ENCODE data around the gene TRIP13. TPM values are rescaled to one million over a fixed set of nuclear protein-coding genes. Genes with fewer than 3 reads are reported as not detected.
"Not testable (repeated sequence)": the region's sequence is repeated elsewhere in the genome, so short reads cannot be mapped to it uniquely, and the experiment has no call there.

Gene TRIP13, protein sequence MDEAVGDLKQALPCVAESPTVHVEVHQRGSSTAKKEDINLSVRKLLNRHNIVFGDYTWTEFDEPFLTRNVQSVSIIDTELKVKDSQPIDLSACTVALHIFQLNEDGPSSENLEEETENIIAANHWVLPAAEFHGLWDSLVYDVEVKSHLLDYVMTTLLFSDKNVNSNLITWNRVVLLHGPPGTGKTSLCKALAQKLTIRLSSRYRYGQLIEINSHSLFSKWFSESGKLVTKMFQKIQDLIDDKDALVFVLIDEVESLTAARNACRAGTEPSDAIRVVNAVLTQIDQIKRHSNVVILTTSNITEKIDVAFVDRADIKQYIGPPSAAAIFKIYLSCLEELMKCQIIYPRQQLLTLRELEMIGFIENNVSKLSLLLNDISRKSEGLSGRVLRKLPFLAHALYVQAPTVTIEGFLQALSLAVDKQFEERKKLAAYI
- total RNA-seq (2014; rRNA removed; shearing (Covaris generic)): 60.3 and 63.0 TPM in 2 replicates

DNA sequence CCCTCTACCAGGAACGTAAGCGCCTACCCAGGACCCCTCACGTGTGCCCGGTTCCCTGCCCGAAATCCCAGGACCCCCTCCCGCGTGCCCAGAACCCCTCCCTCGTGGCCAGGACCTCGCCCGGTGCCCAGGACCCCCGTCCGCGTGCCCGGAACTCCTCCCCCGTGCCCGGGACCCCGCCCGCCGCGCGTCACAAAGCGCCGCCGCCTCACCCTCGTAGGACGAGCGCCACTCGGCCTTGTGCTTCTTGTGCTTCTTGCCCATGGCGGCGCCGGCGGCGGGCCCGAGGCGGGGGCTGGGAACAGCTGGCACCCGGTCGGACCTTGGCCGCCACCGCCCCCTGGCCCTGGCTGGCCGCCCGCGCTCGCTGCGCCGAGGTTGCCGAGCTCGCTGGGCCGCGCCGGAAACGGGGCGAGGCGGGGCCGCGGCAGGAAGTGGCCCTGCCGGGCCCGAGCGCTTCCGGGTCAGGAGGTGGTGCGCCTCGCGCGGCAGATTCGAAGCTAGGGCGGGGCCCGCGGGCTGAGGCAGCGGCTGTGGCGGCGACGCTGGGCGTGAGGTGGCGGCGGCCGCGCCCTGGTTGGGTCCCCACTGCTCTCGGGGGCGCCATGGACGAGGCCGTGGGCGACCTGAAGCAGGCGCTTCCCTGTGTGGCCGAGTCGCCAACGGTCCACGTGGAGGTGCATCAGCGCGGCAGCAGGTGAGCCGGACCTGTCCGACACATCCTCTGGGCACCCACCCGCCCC is at the start of gene TRIP13, which contains the start of gene BRD9:
Gene TRIP13, plus strand, starts transcription at position 491 of the 743 bp plus-strand sequence. Its CDS starts 115 bp downstream, at position 606.
Gene BRD9, minus strand, starts transcription at position 408 of the 743 bp plus-strand sequence. Its CDS starts 144 bp downstream, at position 264.
- Histone ChIP-seq H3K27me3 (ENCODE audit: control insufficient read depth, insufficient read depth, low read length) (no peaks in the 10 kb centered on the region), H3K36me3 (replicated peaks; ENCODE audit: control insufficient read depth, insufficient read depth, low read length) (peaks cover 45% of the 10 kb centered on the region), H3K4me3 (ENCODE audit: insufficient read depth, low read depth, low read length) (peak within 1 kb of the TSS; percentile 92)
- peak; percentile 99 for DNase-seq

DNA sequence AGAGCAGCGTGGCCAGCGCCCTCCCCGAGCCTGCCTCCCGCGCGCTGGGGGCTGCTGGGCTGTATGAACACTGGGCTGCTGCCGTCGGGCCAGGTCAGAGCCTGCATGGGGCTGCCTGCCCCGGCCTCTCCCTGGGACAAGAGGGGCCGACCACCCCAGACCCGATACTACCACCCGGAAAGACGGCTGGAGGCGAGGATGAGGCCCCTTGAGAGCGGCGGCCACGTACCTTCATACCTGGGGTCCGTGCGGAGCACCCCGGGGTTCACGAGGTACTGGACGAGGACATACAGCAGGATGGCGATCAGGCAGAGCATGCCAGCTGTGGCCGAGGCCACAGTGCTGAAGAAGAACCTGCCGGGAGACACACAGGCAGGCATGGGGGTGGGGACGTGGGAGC is 49.3 kb upstream of the TRIP13 start:
- H3K4me3 ChIP-seq (ENCODE audit: insufficient read depth, low read depth, low read length); DNase-seq; H3K27me3 ChIP-seq (ENCODE audit: control insufficient read depth, insufficient read depth, low read length); H3K36me3 ChIP-seq (replicated peaks; ENCODE audit: control insufficient read depth, insufficient read depth, low read length): not testable (repeated sequence)

- H3K36me3 ChIP-seq (replicated peaks; ENCODE audit: control insufficient read depth, insufficient read depth, low read length); H3K27me3 ChIP-seq (ENCODE audit: control insufficient read depth, insufficient read depth, low read length); DNase-seq; H3K4me3 ChIP-seq (ENCODE audit: insufficient read depth, low read depth, low read length): not testable (repeated sequence)
These were observed 48.8 kb upstream of the TRIP13 start for GRCh38 chr5:843926-844325.

- H3K4me3 ChIP-seq (ENCODE audit: insufficient read depth, low read depth, low read length); H3K27me3 ChIP-seq (ENCODE audit: control insufficient read depth, insufficient read depth, low read length); DNase-seq: not testable (repeated sequence)
These were observed 48.3 kb upstream of the TRIP13 start for GRCh38 chr5:844426-844825.

DNA sequence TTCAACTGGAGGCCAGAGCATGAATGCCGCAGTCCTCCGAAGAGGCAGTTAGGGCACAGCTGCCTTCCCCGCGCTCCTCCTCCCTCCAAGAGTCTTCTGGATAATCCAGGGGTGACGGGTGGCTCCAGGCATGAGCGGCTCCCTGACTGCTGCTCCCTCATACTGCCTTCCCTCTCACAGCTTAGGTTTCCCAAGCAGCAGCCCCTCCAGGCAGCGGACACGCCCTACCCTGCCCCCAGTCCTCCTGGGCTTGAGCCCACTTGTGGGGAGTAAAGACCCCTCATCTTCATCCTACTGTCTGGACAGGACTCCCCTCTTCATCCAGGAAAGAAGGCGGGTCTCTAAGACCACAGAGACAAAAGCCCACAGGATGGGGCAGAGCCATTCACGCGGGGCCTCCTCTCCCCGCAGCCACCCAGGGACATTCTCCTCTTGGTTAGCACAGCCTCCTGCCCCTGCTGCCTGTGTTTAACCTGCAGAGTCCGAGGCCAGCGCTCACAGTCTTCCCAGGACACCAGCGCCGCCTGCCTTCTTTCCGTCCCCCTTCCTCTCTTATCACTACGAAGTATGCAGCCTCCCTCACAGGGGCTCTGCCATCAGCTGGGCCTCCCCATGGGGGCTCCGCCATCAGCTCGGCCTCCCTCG is 47.5 kb upstream of the TRIP13 start:
- DNase-seq; H3K27me3 ChIP-seq (ENCODE audit: control insufficient read depth, insufficient read depth, low read length); H3K4me3 ChIP-seq (ENCODE audit: insufficient read depth, low read depth, low read length); H3K36me3 ChIP-seq (replicated peaks; ENCODE audit: control insufficient read depth, insufficient read depth, low read length): not testable (repeated sequence)

More at GRCh38 chr5:844426-844825, 48.3 kb upstream of the TRIP13 start:
- not testable (repeated sequence) for H3K36me3 ChIP-seq (replicated peaks; ENCODE audit: control insufficient read depth, insufficient read depth, low read length)

DNA sequence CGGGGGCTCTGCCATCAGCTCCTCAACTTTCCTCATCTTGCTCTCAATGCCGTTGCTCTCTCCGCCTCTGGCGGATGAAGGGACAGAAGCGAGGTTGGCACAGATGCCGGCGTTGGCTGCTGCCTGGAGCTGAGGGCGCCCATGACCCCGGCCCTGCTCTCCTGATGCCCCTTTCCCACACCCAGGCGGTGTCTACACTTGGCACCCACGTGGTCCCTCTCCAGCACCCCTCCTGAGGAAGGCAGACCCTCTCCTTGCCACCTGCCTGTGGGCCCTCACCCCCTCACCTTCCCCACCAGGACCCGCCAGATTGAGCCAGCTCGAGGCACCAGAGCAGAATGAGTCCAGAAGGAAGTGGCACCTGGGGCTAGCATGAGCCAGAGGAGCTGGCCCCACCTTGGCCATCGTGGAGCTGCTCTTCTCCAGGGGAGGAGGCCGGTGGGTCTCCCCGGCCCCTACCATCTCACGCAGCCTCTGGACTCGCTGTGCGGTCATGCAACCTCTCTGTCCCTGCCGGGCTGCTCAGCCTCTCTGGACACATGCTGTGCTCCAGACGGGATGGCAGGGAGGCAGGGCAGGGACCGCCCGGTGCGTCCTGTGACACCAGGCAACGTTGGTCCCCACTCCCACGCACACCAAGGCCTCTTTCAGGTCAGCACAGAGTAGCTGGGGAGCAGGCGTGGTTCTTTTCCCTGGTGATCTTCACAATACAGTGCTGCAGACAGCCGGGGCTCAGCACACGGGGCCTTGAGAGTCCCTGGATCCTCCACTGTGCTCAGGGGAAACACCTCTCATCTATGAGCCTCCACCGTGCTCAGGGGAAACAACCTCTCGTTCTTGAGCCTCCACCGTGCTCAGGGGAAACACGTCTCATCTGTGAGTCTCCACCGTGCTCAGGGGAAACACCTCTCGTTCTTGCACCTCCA is 46.7 kb upstream of the TRIP13 start:
- DNase-seq; H3K27me3 ChIP-seq (ENCODE audit: control insufficient read depth, insufficient read depth, low read length); H3K4me3 ChIP-seq (ENCODE audit: insufficient read depth, low read depth, low read length): not testable (repeated sequence)

DNA sequence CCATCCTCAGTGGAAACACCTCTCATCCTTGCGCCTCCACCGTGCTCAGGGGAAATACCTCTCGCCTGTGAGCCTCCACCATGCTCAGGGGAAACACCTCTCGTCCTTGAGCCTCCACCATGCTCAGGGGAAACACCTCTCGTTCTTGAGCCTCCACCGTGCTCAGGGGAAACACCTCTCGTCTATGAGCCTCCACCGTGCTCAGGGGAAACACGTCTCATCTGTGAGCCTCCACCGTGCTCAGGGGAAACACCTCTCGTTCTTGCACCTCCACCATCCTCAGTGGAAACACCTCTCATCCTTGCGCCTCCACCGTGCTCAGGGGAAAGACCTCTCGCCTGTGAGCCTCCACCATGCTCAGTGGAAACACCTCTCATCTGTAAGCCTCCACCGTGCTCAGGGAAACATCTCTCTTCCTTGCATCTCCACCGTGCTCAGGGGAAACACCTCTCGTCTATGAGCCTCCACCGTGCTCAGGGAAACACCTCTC is 46.0 kb upstream of the TRIP13 start:
- H3K36me3 ChIP-seq (replicated peaks; ENCODE audit: control insufficient read depth, insufficient read depth, low read length); H3K4me3 ChIP-seq (ENCODE audit: insufficient read depth, low read depth, low read length); DNase-seq; H3K27me3 ChIP-seq (ENCODE audit: control insufficient read depth, insufficient read depth, low read length): not testable (repeated sequence)

More for the DNA sequence above, 46.7 kb upstream of the TRIP13 start:
- H3K36me3 ChIP-seq (replicated peaks; ENCODE audit: control insufficient read depth, insufficient read depth, low read length): not testable (repeated sequence)

DNA sequence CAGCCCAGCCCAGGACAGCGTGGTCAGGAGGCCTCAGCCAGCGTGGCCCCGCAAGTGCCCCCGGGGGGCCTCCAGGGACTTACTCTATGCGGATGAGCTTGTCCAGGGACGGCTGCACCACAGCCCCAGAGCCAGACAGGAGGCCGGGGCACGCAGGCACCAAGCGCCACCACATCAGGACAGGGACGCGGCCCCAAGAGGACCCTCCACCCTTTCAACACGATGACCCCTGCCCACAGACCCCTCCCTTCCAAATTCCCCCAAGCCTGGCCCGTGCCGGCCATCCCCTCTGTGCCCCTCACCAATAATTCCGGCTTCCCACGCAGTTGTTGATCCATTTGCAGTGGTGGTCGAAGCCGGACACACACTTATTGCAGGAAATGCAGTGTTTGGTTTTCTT is 45.5 kb upstream of the TRIP13 start:
- DNase-seq; H3K27me3 ChIP-seq (ENCODE audit: control insufficient read depth, insufficient read depth, low read length); H3K36me3 ChIP-seq (replicated peaks; ENCODE audit: control insufficient read depth, insufficient read depth, low read length): not testable (repeated sequence)

GRCh38 chr5:847736-848135 is 44.9 kb upstream of the TRIP13 start:
- H3K4me3 ChIP-seq (ENCODE audit: insufficient read depth, low read depth, low read length); H3K36me3 ChIP-seq (replicated peaks; ENCODE audit: control insufficient read depth, insufficient read depth, low read length); H3K27me3 ChIP-seq (ENCODE audit: control insufficient read depth, insufficient read depth, low read length); DNase-seq: not testable (repeated sequence)

More for the DNA sequence above, 45.5 kb upstream of the TRIP13 start:
- not testable (repeated sequence) for H3K4me3 ChIP-seq (ENCODE audit: insufficient read depth, low read depth, low read length)

DNA sequence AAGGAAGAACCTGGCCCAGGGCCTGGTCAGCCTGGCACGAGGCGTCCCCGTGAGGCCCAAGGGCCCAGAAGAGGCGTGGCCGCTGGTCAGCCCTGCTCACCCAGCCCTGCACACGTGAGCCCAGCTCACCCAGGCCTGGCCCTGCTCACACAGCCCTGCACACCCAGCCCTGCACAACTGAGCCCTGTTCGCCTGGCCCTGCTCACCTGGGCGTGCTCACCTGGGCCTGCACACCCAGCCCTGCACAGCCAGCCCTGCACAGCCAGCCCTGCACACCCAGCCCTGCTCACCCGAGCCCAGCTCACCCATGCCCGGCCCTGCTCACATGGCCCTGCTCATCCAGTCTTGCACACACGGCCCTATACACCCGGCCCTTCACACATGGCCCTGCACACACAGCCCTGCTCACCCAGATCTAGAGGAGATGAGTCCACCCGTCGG is 44.0 kb upstream of the TRIP13 start:
- no peaks in the 10 kb centered on the region for H3K36me3 ChIP-seq (replicated peaks; ENCODE audit: control insufficient read depth, insufficient read depth, low read length)
- no peak overlapping the region for H3K4me3 ChIP-seq (ENCODE audit: insufficient read depth, low read depth, low read length)
- no peaks in the 10 kb centered on the region for H3K27me3 ChIP-seq (ENCODE audit: control insufficient read depth, insufficient read depth, low read length)
- DNase-seq: no peak

- no peaks in the 10 kb centered on the region for H3K27me3 ChIP-seq (ENCODE audit: control insufficient read depth, insufficient read depth, low read length)
- no peaks in the 10 kb centered on the region for H3K36me3 ChIP-seq (replicated peaks; ENCODE audit: control insufficient read depth, insufficient read depth, low read length)
- no peak overlapping the region for H3K4me3 ChIP-seq (ENCODE audit: insufficient read depth, low read depth, low read length)
- peak; percentile 60 for DNase-seq
These were observed 42.9 kb upstream of the TRIP13 start for GRCh38 chr5:849651-850301.

DNA sequence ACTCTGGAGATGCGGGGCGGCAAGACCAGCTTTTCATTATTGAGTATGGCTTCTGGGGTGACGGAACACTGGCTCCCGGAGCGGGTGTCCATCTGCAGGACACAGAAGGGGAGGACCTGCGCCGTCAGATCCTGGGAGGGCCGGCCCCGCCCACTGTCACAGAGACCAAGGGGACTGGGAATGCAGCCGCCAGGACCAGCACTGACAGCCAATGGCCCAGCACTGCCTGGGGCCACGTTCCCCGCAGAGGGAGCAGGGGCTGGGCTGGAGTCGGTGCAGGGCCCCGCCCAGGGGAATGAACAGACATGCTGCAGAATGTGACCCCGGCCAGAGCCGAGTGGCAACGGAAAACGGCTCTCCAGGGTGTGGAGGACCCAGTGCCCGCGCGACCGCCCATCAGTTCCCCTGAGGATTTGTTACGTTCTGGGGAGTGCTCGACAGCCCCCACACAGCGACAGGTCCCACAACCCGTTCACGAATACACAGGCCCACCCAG is 42.1 kb upstream of the TRIP13 start, which contains the start of gene ZDHHC11:
Gene ZDHHC11, minus strand, starts transcription at position 476 of the 496 bp plus-strand sequence. Its CDS starts 384 bp downstream, at position 92.
- Histone ChIP-seq H3K4me3 (ENCODE audit: insufficient read depth, low read depth, low read length) (no peak within 1 kb of the TSS), H3K27me3 (ENCODE audit: control insufficient read depth, insufficient read depth, low read length) (no peaks in the 10 kb centered on the region), H3K36me3 (replicated peaks; ENCODE audit: control insufficient read depth, insufficient read depth, low read length) (no peaks in the 10 kb centered on the region)
- DNase-seq: peak; percentile 49

- peak; percentile 55 for DNase-seq
- H3K4me3 ChIP-seq (ENCODE audit: insufficient read depth, low read depth, low read length): no peak overlapping the region
- H3K36me3 ChIP-seq (replicated peaks; ENCODE audit: control insufficient read depth, insufficient read depth, low read length): no peaks in the 10 kb centered on the region
- H3K27me3 ChIP-seq (ENCODE audit: control insufficient read depth, insufficient read depth, low read length): no peaks in the 10 kb centered on the region
These were observed 41.6 kb upstream of the TRIP13 start for GRCh38 chr5:851076-851475.

All from H7 (cell line).